Stimulated activated naive CD8-positive, alpha-beta T cell treated with anti-CD3 and anti-CD28 coated beads, Interleukin-15, amount 100 ng/mL, for 72 hours (primary cell): ENCODE data around the gene OPRL1.

Source experiments
- ATAC-seq: fragments of 150-1000 bp; cut with Tn5 transposase; 2 replicates; pipeline ENCODE4 v1.10.0; 2021; ENCODE audit warnings: mild to moderate bottlenecking, moderate library complexity
- DNase-seq, 2 donors: peaks; one replicate each; pipeline ENCODE4 v3.0.0; 2021 to 2022
- H3K27ac Mint-ChIP-seq, 2 donors: one replicate each; pipeline ENCODE4 v1.8.0; 2022; ENCODE audit warnings: mild to moderate bottlenecking in 2 of 2, mixed read lengths in 2 of 2, moderate library complexity in 2 of 2
- H3K27me3 Mint-ChIP-seq: one replicate; pipeline ENCODE4 v1.8.0; 2022; ENCODE audit warnings: mixed read lengths
- H3K4me1 Mint-ChIP-seq: one replicate; pipeline ENCODE4 v1.8.0; 2022; ENCODE audit warnings: mild to moderate bottlenecking, mixed read lengths
- H3K4me3 Mint-ChIP-seq, 2 donors: one replicate each; pipeline ENCODE4 v1.8.0; 2022; ENCODE audit warnings: mild to moderate bottlenecking in 2 of 2, mixed read lengths in 2 of 2, moderate library complexity in 1 of 2
- H3K9me3 Mint-ChIP-seq, 2 donors: one replicate each; pipeline ENCODE4 v1.8.0; 2022; ENCODE audit warnings: mixed read lengths in 2 of 2

OPRL1 gene

GRCh38 chr20:64039293-64040160, 40.4 kb upstream of the OPRL1 start:
- no peak for ATAC-seq
- Mint-ChIP-seq H3K27ac (peak overlapping the region; percentile 89 to 94), H3K9me3 (no peaks in the 10 kb centered on the region), H3K4me1 (peaks cover 71% of the 10 kb centered on the region), H3K4me3 (peak overlapping the region; percentile 85 to 86), H3K27me3 (peaks cover 8% of the 10 kb centered on the region)
- DNase-seq: no peak

- no peaks in the 10 kb centered on the region for H3K9me3 Mint-ChIP-seq
- H3K4me1 Mint-ChIP-seq: peaks cover 67% of the 10 kb centered on the region
- peak overlapping the region in 1 of 2 donors; percentile 27 for H3K27ac Mint-ChIP-seq
- H3K27me3 Mint-ChIP-seq: peaks cover 8% of the 10 kb centered on the region
- ATAC-seq: no peak
- DNase-seq: no peak
- H3K4me3 Mint-ChIP-seq: peak overlapping the region; percentile 16 to 85
These were observed 39.4 kb upstream of the OPRL1 start for GRCh38 chr20:64040231-64041039.

- H3K27me3 Mint-ChIP-seq: peaks cover 13% of the 10 kb centered on the region
- peak overlapping the region; percentile 85 to 91 for H3K4me3 Mint-ChIP-seq
- H3K9me3 Mint-ChIP-seq: no peaks in the 10 kb centered on the region
- peak overlapping the region in 1 of 2 donors; percentile 93 for H3K27ac Mint-ChIP-seq
- H3K4me1 Mint-ChIP-seq: peaks cover 66% of the 10 kb centered on the region
- no peak for ATAC-seq
- DNase-seq: no peak
These were observed 38.7 kb upstream of the OPRL1 start for GRCh38 chr20:64041040-64041780.

GRCh38 chr20:64041781-64042053, 38.2 kb upstream of the OPRL1 start:
- Mint-ChIP-seq H3K27ac (peak overlapping the region; percentile 91 to 93), H3K4me3 (peak overlapping the region; percentile 85 to 91), H3K4me1 (peaks cover 66% of the 10 kb centered on the region), H3K9me3 (no peaks in the 10 kb centered on the region), H3K27me3 (peaks cover 18% of the 10 kb centered on the region)
- DNase-seq (no peak), ATAC-seq (no peak)

GRCh38 chr20:64042054-64042781, 37.7 kb upstream of the OPRL1 start:
- Mint-ChIP-seq H3K27ac (peak overlapping the region; percentile 91 to 93), H3K27me3 (peaks cover 23% of the 10 kb centered on the region)

GRCh38 chr20:64043768-64044167, 36.1 kb upstream of the OPRL1 start:
- DNase-seq (no peak), ATAC-seq (no peak)
- Mint-ChIP-seq H3K4me3 (no peak overlapping the region), H3K27ac (no peak overlapping the region), H3K4me1 (peaks cover 55% of the 10 kb centered on the region), H3K27me3 (peaks cover 33% of the 10 kb centered on the region), H3K9me3 (no peaks in the 10 kb centered on the region)

More at GRCh38 chr20:64042054-64042781, 37.7 kb upstream of the OPRL1 start:
- DNase-seq (no peak), ATAC-seq (no peak)
- peak overlapping the region; percentile 85 to 91 for H3K4me3 Mint-ChIP-seq
- H3K4me1 Mint-ChIP-seq: peaks cover 66% of the 10 kb centered on the region
- no peaks in the 10 kb centered on the region for H3K9me3 Mint-ChIP-seq

- no peak for ATAC-seq
- Mint-ChIP-seq H3K4me3 (no peak overlapping the region), H3K4me1 (peaks cover 49% of the 10 kb centered on the region), H3K27ac (no peak overlapping the region), H3K27me3 (peaks cover 40% of the 10 kb centered on the region), H3K9me3 (no peaks in the 10 kb centered on the region)
- DNase-seq: no peak
These were observed 35.2 kb upstream of the OPRL1 start for GRCh38 chr20:64044484-64045247.

GRCh38 chr20:64045346-64046011, 34.4 kb upstream of the OPRL1 start:
- Mint-ChIP-seq H3K9me3 (no peaks in the 10 kb centered on the region), H3K4me3 (no peak overlapping the region), H3K27me3 (peaks cover 42% of the 10 kb centered on the region), H3K27ac (no peak overlapping the region), H3K4me1 (peaks cover 41% of the 10 kb centered on the region)
- ATAC-seq (no peak), DNase-seq (no peak)

- DNase-seq (no peak), ATAC-seq (no peak)
- no peak overlapping the region for H3K27ac Mint-ChIP-seq
- peaks cover 25% of the 10 kb centered on the region for H3K4me1 Mint-ChIP-seq
- H3K9me3 Mint-ChIP-seq: no peaks in the 10 kb centered on the region
- no peak overlapping the region for H3K4me3 Mint-ChIP-seq
- H3K27me3 Mint-ChIP-seq: peaks cover 57% of the 10 kb centered on the region
These were observed 32.9 kb upstream of the OPRL1 start for GRCh38 chr20:64047046-64047389.

- H3K9me3 Mint-ChIP-seq: no peaks in the 10 kb centered on the region
- peak overlapping the region in 1 of 2 donors; percentile 31 for H3K4me3 Mint-ChIP-seq
- ATAC-seq (no peak), DNase-seq (no peak)
- H3K4me1 Mint-ChIP-seq: peaks cover 22% of the 10 kb centered on the region
- H3K27me3 Mint-ChIP-seq: peaks cover 67% of the 10 kb centered on the region
- H3K27ac Mint-ChIP-seq: no peak overlapping the region
These were observed 31.9 kb upstream of the OPRL1 start for GRCh38 chr20:64047968-64048401.

- peak; percentile 10 for ATAC-seq
- Mint-ChIP-seq H3K27ac (no peak overlapping the region), H3K4me1 (peaks cover 27% of the 10 kb centered on the region), H3K9me3 (no peaks in the 10 kb centered on the region), H3K4me3 (peak overlapping the region in 1 of 2 donors; percentile 15), H3K27me3 (peaks cover 72% of the 10 kb centered on the region)
- DNase-seq: no peak
These were observed 31.4 kb upstream of the OPRL1 start for GRCh38 chr20:64048402-64049044.

- Mint-ChIP-seq H3K4me1 (peaks cover 33% of the 10 kb centered on the region), H3K4me3 (peak within 1 kb of the TSS; percentile 80 to 81), H3K9me3 (no peaks in the 10 kb centered on the region), H3K27ac (no peak within 1 kb of the TSS), H3K27me3 (peaks cover 79% of the 10 kb centered on the region)
- ATAC-seq (peak; percentile 71), DNase-seq (peak in 1 of 2 donors; percentile 64)
These were observed 30.6 kb upstream of the OPRL1 start, which contains the start of gene SOX18 for GRCh38 chr20:64049060-64049877. Gene SOX18 (minus strand): TSS chr20:64049639. CDS start chr20:64049516, 123 bp downstream.

GRCh38 chr20:64049878-64050260, 30.0 kb upstream of the OPRL1 start:
- H3K9me3 Mint-ChIP-seq: no peaks in the 10 kb centered on the region
- H3K4me3 Mint-ChIP-seq: peak overlapping the region; percentile 56 to 64
- peaks cover 38% of the 10 kb centered on the region for H3K4me1 Mint-ChIP-seq
- ATAC-seq (no peak), DNase-seq (no peak)
- H3K27ac Mint-ChIP-seq: no peak overlapping the region
- H3K27me3 Mint-ChIP-seq: peaks cover 85% of the 10 kb centered on the region
